OCI-LY7 (cell line): ENCODE data around the gene HADHB. TPM values are rescaled to one million over a fixed set of nuclear protein-coding genes. Genes with fewer than 3 reads are reported as not detected.

Source experiments
- BruUV-seq: library from RNA; stranded (reverse); fragments of 400-500 nt; replicated peaks from 2 replicates; lab custom pipeline; 2021; lab: Mats Ljungman, UMichigan
- CTCF ChIA-PET: fragments of 300-600 bp; sonication (Branson Sonifier 250); formaldehyde crosslinking; loops from one replicate; lab custom pipeline; 2022; ENCODE audit warnings: antibody characterized with exemption; ENCODE audit not compliant: unreplicated experiment; lab: Charles Lee
- POLR2A ChIA-PET: fragments of 300-600 bp; sonication (Branson Sonifier 250); formaldehyde crosslinking; loops from one replicate; lab custom pipeline; 2022; ENCODE audit warnings: antibody characterized with exemption; lab: Charles Lee
- DNase-seq: peaks from one replicate; pipeline ENCODE4 v3.0.0-alpha.2; 2015; ENCODE audit warnings: low spot score
- H2AFZ ChIP-seq: fragments of 200-600 bp; sonication (generic), shearing (Covaris generic); 2 replicates; pipeline ENCODE4 v1.6.1; 2014; ENCODE audit warnings: mild to moderate bottlenecking, antibody characterized with exemption, low read length, moderate library complexity
- H3K27ac ChIP-seq: fragments of 200-600 bp; sonication (generic); 2 replicates; pipeline ENCODE4 v1.5.1; 2014; ENCODE audit warnings: mixed run types, low read depth, mild to moderate bottlenecking, moderate library complexity, low read length, inconsistent platforms; ENCODE audit not compliant: poor library complexity, severe bottlenecking
- H3K36me3 ChIP-seq: fragments of 200-600 bp; sonication (generic); 2 replicates; pipeline ENCODE4 v1.6.1; 2014; ENCODE audit warnings: mild to moderate bottlenecking, antibody characterized with exemption, low read length, moderate library complexity, mixed read lengths; ENCODE audit not compliant: insufficient read depth
- H3K4me1 ChIP-seq: fragments of 200-600 bp; sonication (generic); 2 replicates; pipeline ENCODE4 v1.5.1; 2014; ENCODE audit warnings: mild to moderate bottlenecking, low read length; ENCODE audit not compliant: insufficient read depth, poor library complexity, severe bottlenecking
- H3K4me2 ChIP-seq: fragments of 200-600 bp; sonication (generic); 2 replicates; pipeline ENCODE4 v1.6.1; 2014; ENCODE audit warnings: mild to moderate bottlenecking, low read length
- H3K4me3 ChIP-seq: fragments of 200-600 bp; sonication (generic); 2 replicates; pipeline ENCODE4 v1.5.1; 2014; ENCODE audit warnings: mild to moderate bottlenecking, low read depth, low read length; ENCODE audit not compliant: poor library complexity, severe bottlenecking
- H3K79me2 ChIP-seq: fragments of 200-600 bp; sonication (generic); 2 replicates; pipeline ENCODE4 v1.6.1; 2016; ENCODE audit warnings: low read depth, mild to moderate bottlenecking, low read length, moderate library complexity, mixed read lengths; ENCODE audit not compliant: insufficient read depth
- H3K9me2 ChIP-seq: fragments of 200-600 bp; sonication (generic); 2 replicates; pipeline ENCODE4 v1.6.1; 2016; ENCODE audit warnings: mild to moderate bottlenecking, low read length, mixed read lengths; ENCODE audit not compliant: insufficient read depth
- H3K9me3 ChIP-seq: fragments of 200-600 bp; sonication (generic); 2 replicates; pipeline ENCODE4 v1.6.1; 2014; ENCODE audit warnings: mild to moderate bottlenecking, mixed run types, low read length, mixed read lengths
- H4K20me1 ChIP-seq: fragments of 200-600 bp; sonication (generic); 2 replicates; pipeline ENCODE4 v1.6.1; 2014; ENCODE audit warnings: mild to moderate bottlenecking, antibody characterized with exemption, low read length, moderate library complexity, mixed read lengths; ENCODE audit not compliant: insufficient read depth
- CTCF ChIP-seq: fragments of 200-600 bp; sonication (generic); conservative IDR thresholded peaks from 2 replicates; pipeline ENCODE4 v1.5.1; 2014; ENCODE audit warnings: mild to moderate bottlenecking, antibody characterized with exemption, low read length, moderate library complexity, mixed read lengths
- EZH2phosphoT487 ChIP-seq: fragments of 200-600 bp; sonication (generic); IDR thresholded peaks from 2 replicates; pipeline ENCODE4 v1.6.1; 2018; ENCODE audit warnings: low read depth, borderline replicate concordance, mild to moderate bottlenecking, mixed run types, antibody characterized with exemption, low read length, moderate library complexity, mixed read lengths
- intact Hi-C: fragments of 100-400 bp; cut with micrococcal nuclease; formaldehyde crosslinking; loops from one replicate; pipeline ENCODE4 v1.10.0; 2022; ENCODE audit not compliant: unreplicated experiment
- total RNA-seq, 2 experiments: library from RNA; depleted of rRNA in 1 of 2; stranded (reverse); fragments of >200 nt in 1 of 2; shearing (Covaris generic) in 1 of 2; gene quantifications; 2 replicates each; pipeline ENCODE4 v1.2.3, GENCODE V29; 2014 to 2022

HADHB gene
- total RNA-seq, 2 experiments from 2014 or later = 35.5 to 55.7 TPM

GRCh38 chr2:26335231-26335630 lies 90.5 kb downstream of the HADHB start:
- no peak for TF ChIP-seq EZH2phosphoT487
- no peak for TF ChIP-seq CTCF
- intact Hi-C loops = no loop called here
- ChIA-PET CTCF (no interaction called here), POLR2A (interaction anchor here (0.7 kb wide), 1 partner anchor 430 kb away, joined by 6 read pairs; no protein-coding TSS in a partner anchor)
- Histone ChIP-seq H3K79me2 (no peaks in the 10 kb centered on the region), H4K20me1 (no peaks in the 10 kb centered on the region), H3K9me2 (0 out of 2 replicates have a peak, but pooled peaks cover 3% of the 10 kb centered on the region), H3K36me3 (no peaks in the 10 kb centered on the region), H3K4me1 (peaks cover 3% of the 10 kb centered on the region), H3K4me3 (no peak overlapping the region), H3K9me3 (no peaks in the 10 kb centered on the region), H3K27ac (no peak overlapping the region), H3K4me2 (no peak overlapping the region), H2AFZ (no peak overlapping the region)
- no TSS peak for BruUV-seq
- no peak for DNase-seq

- no peaks in the 10 kb centered on the region for H3K9me3 ChIP-seq
- H2AFZ ChIP-seq = no peak overlapping the region
- POLR2A ChIA-PET = interaction anchor here (1.0 kb wide), 1 partner anchor 92 kb away, joined by 3 read pairs; the partner anchor contains the start of genes HADHA and HADHB
Observed at GRCh38 chr2:26336719-26337118, 92.0 kb downstream of the HADHB start.

More at GRCh38 chr2:26336719-26337118, 92.0 kb downstream of the HADHB start:
- Histone ChIP-seq H3K79me2 (no peaks in the 10 kb centered on the region), H3K27ac (no peak overlapping the region), H3K4me1 (no peaks in the 10 kb centered on the region), H3K4me3 (no peak overlapping the region), H3K9me2 (0 out of 2 replicates have a peak, but pooled peaks cover 3% of the 10 kb centered on the region), H4K20me1 (no peaks in the 10 kb centered on the region), H3K36me3 (no peaks in the 10 kb centered on the region), H3K4me2 (no peak overlapping the region)
- intact Hi-C loops = no loop called here
- TF ChIP-seq CTCF (no peak), EZH2phosphoT487 (no peak)
- CTCF ChIA-PET = no interaction called here
- BruUV-seq = no TSS peak
- no peak for DNase-seq
